ENCODE results near the gene GNPTAB.

The GNPTAB gene

DNA sequence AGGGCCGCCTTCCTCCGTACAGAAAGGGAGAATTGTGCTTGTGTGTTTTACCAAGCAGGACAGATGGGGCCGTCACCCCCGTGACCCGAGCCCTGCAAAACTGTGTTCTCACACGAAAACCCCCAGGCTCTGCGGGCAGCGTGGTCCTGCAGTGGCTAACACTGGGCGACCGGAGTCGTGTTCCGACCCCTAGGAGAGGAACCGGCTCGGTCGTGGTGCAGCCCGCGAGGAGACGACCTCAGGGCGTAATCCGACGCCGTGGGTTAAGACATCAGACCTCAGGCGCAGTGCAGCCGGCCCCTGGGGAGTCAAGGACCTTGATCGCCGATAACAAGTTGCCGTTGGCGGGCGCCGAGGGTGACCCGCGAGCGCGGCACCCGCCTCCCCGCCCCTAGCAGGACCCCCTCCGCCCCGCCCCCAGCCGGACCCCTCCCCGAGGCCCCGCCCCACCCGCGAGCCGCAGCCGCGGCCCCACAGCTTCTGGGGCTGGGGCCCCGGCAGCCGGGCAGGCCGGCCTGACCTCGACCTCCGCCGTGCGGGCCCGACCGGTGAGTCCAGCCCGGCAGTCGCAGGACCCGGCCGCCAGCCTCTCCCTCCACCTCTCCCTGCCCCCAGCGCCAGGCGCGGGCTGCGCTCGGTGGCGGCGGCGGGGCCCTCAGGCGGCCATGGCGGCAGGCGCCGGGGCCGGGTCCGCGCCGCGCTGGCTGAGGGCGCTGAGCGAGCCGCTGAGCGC, 133.4 kb downstream of the GNPTAB start, which contains the start of gene CHPT1:
CHPT1 (plus strand) TSS at position 444 of the 733 bp plus-strand sequence; CDS start at position 666, 222 bp downstream.
- peak in 50 of 56 donors; percentile 22 to 80 (median 56) for DNase-seq

DNA sequence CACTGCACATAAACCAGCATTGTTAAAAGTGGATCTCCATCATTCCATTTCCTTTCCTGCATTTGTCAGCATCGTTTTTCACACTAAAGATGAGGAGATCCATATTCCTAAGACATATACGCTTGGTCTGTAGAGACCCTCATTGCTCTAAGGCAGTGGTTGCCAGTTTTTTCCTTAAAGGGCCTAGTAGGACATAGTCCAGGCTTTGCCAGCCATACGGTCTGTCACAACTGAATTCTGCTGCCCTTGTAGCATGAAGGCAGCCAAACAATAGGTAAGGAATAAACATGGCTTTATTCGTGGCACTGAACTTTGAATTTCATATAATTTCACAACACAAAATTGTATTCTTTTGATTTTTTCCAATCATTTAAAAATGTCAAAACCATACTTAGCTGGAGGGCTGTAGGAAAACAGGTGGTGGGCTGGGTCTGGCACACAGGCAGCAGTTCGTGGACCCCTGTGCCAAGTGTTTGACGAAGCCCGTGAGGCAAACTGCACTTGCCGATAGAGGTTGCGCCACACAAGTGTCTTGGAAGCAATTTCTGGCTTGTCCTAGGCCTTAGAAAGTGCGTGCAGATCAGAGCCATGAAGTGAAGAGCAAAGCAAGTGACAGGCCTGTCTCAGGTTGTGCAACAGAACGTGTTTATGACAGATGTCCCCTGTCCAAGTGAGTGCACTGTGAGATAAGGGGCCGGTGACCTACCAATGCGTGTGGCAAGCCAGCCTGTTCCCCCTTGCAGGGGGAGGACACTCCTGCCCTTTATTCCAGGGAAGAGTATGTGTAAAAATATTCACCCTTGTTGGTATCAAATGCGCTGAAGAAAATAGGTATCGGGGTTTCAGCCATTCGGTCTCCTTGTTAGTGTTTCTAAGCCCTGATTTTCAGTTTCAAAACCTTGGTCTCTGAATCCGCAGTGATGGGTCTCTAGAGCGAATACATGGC, 134.2 kb downstream of the GNPTAB start:
- DNase-seq, result peak in 29 of 56 donors; percentile 15 to 69 (median 38)

DNA sequence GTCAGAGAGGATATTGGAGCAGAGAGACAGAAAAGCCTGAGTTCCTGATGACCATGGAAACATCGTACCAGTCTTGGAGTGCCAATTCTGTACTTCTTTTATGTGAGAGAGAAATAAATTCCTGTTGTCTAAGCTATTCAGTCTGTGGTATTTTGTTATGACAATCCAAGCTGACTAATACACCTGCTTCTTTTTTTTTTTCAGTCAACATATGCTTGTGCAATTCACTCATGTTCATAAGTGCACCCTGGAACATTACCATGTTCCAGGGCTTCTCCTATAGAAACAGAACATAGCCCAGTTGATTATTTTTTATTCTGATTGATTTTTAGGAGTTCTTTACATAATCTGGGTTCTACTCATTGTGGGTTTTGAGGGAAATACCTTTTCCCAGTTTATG, 135.1 kb downstream of the GNPTAB start:
- no peak for DNase-seq

Data from nucleus accumbens (tissue), 56 donors.